ENCODE data around the gene LHX2.

DNA sequence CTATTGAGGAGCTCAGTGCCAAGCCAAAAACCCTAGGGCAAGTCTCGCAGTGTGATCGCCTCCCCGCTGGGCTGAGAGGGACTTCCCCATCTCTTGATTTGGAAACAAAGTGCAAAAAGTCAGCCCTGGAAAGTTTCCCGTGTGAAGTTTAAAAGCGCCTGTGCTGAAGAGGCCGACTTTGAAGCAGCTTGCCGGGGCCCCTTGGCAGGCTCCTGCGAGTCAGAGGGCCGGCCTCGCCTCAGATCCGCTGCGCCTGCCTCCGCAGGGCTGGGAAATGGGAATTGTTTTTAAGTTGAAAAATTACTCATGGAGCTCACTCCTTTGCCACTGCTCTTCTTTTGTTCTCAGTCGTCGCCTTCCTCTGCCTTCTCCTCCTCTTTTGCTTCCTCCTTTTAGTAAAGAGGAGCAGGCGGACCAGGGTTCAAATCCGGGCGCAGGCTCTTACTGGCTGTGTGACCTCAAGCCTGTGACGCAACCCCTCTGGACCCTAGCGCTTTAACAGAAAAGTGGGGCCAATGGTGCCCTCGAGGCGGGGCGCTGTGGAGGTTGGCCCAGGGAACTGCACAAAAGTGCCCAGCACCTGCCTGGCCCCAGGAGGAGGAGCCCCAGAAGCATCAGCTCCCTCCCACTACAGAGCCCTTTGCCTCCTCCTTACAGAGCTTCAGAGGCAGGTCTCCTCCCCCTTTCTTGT, 14.7 kb upstream of the LHX2 start:
- TF ChIP-seq, protein P1, sequence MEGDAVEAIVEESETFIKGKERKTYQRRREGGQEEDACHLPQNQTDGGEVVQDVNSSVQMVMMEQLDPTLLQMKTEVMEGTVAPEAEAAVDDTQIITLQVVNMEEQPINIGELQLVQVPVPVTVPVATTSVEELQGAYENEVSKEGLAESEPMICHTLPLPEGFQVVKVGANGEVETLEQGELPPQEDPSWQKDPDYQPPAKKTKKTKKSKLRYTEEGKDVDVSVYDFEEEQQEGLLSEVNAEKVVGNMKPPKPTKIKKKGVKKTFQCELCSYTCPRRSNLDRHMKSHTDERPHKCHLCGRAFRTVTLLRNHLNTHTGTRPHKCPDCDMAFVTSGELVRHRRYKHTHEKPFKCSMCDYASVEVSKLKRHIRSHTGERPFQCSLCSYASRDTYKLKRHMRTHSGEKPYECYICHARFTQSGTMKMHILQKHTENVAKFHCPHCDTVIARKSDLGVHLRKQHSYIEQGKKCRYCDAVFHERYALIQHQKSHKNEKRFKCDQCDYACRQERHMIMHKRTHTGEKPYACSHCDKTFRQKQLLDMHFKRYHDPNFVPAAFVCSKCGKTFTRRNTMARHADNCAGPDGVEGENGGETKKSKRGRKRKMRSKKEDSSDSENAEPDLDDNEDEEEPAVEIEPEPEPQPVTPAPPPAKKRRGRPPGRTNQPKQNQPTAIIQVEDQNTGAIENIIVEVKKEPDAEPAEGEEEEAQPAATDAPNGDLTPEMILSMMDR (IDR thresholded peaks at IDR 0.05), result no peak
- TF ChIP-seq POLR2AphosphoS5 (IDR thresholded peaks at IDR 0.05) (no peak), POLR2A (IDR thresholded peaks at IDR 0.05) (no peak)

All from prostate gland (tissue), 2 donors.